HFFc6 (cell line): ENCODE results near the gene ENTPD8. TPM values are rescaled to one million over a fixed set of nuclear protein-coding genes. Genes with fewer than 3 reads are reported as not detected.

ENCODE experiments used
- DNase-seq: peaks from one replicate; pipeline ENCODE4 v3.0.0-alpha.2; 2018
- H3K27ac Mint-ChIP-seq: 2 replicates; pipeline ENCODE4 v1.8.0; 2020; ENCODE audit warnings: mild to moderate bottlenecking, mixed read lengths
- H3K27me3 Mint-ChIP-seq: 2 replicates; pipeline ENCODE4 v1.8.0; 2021; ENCODE audit warnings: mild to moderate bottlenecking, moderate library complexity, mixed read lengths; ENCODE audit not compliant: insufficient read depth
- H3K36me3 Mint-ChIP-seq: 2 replicates; pipeline ENCODE4 v1.8.0; 2021; ENCODE audit warnings: low read depth, mixed read lengths
- H3K4me1 Mint-ChIP-seq: 2 replicates; pipeline ENCODE4 v1.8.0; 2020; ENCODE audit warnings: low read depth, mixed read lengths
- H3K4me3 Mint-ChIP-seq: 2 replicates; pipeline ENCODE4 v1.8.0; 2020; ENCODE audit warnings: mild to moderate bottlenecking, moderate library complexity, mixed read lengths
- H3K9me3 Mint-ChIP-seq: 2 replicates; pipeline ENCODE4 v1.8.0; 2020; ENCODE audit warnings: mild to moderate bottlenecking, mixed read lengths
- CTCF ChIP-seq: fragments of 200-600 bp; sonication (generic); IDR thresholded peaks from 2 replicates; pipeline ENCODE4 v1.5.0; 2021; ENCODE audit warnings: antibody characterized with exemption, mild to moderate bottlenecking
- total RNA-seq, 6 experiments: library from RNA; stranded (reverse); fragmentation: NEBNext Ultra II Directional; extraction: Animal tissue kit (Norgen Biotek cat#: 25700); gene quantifications; 2 replicates in 1 of 6; 3 replicates in 5 of 6; pipeline ENCODE4 v1.2.3, GENCODE V29; 2021

The ENTPD8 gene
- total RNA-seq, 6 experiments from 2014 or later: not detected

GRCh38 chr9:137477778-137478612 lies 36.8 kb upstream of the ENTPD8 start:
- no peak overlapping the region for H3K27ac Mint-ChIP-seq
- no peak for DNase-seq

GRCh38 chr9:137476856-137477255 lies 35.7 kb upstream of the ENTPD8 start:
- H3K27ac Mint-ChIP-seq: no peak overlapping the region
- TF ChIP-seq CTCF: no peak
- no peak overlapping the region for H3K4me3 Mint-ChIP-seq
- peaks cover 4% of the 10 kb centered on the region for H3K27me3 Mint-ChIP-seq
- H3K9me3 Mint-ChIP-seq: peaks cover 32% of the 10 kb centered on the region
- peaks cover 15% of the 10 kb centered on the region for H3K4me1 Mint-ChIP-seq
- no peak for DNase-seq
- peaks cover 24% of the 10 kb centered on the region for H3K36me3 Mint-ChIP-seq

More at GRCh38 chr9:137477778-137478612, 36.8 kb upstream of the ENTPD8 start:
- TF ChIP-seq CTCF: no peak
- H3K4me1 Mint-ChIP-seq: peaks cover 22% of the 10 kb centered on the region
- no peak overlapping the region for H3K4me3 Mint-ChIP-seq
- H3K27me3 Mint-ChIP-seq: peaks cover 3% of the 10 kb centered on the region
- peaks cover 28% of the 10 kb centered on the region for H3K9me3 Mint-ChIP-seq
- peaks cover 22% of the 10 kb centered on the region for H3K36me3 Mint-ChIP-seq

GRCh38 chr9:137475666-137476065 lies 34.5 kb upstream of the ENTPD8 start:
- no peak for TF ChIP-seq CTCF
- Mint-ChIP-seq H3K4me1 (peaks cover 8% of the 10 kb centered on the region), H3K27me3 (peaks cover 4% of the 10 kb centered on the region), H3K9me3 (peaks cover 32% of the 10 kb centered on the region), H3K36me3 (peaks cover 24% of the 10 kb centered on the region), H3K27ac (no peak overlapping the region), H3K4me3 (no peak overlapping the region)
- DNase-seq: no peak

- no peak overlapping the region for H3K27ac Mint-ChIP-seq
- H3K4me1 Mint-ChIP-seq: peaks cover 2% of the 10 kb centered on the region
- no peak for DNase-seq
- no peak overlapping the region for H3K4me3 Mint-ChIP-seq
- H3K27me3 Mint-ChIP-seq: peaks cover 1% of the 10 kb centered on the region
- no peak for TF ChIP-seq CTCF
- peaks cover 32% of the 10 kb centered on the region for H3K9me3 Mint-ChIP-seq
- H3K36me3 Mint-ChIP-seq: peaks cover 24% of the 10 kb centered on the region
Measured at GRCh38 chr9:137474271-137474670, 33.1 kb upstream of the ENTPD8 start.

- H3K4me1 Mint-ChIP-seq: no peaks in the 10 kb centered on the region
- no peak for TF ChIP-seq CTCF
- H3K27me3 Mint-ChIP-seq: peaks cover 9% of the 10 kb centered on the region
- H3K27ac Mint-ChIP-seq: no peak overlapping the region
- no peak for DNase-seq
- peaks cover 25% of the 10 kb centered on the region for H3K9me3 Mint-ChIP-seq
- H3K4me3 Mint-ChIP-seq: no peak overlapping the region
- peaks cover 17% of the 10 kb centered on the region for H3K36me3 Mint-ChIP-seq
Measured at GRCh38 chr9:137470785-137471184, 29.6 kb upstream of the ENTPD8 start.
